C4-2B (cell line): ENCODE measurements around the gene ARHGAP26.
"Not testable (repeated sequence)": the region's sequence is repeated elsewhere in the genome, so short reads cannot be mapped to it uniquely, and the experiment has no call there.

ENCODE experiments used
- CTCF ChIP-seq: fragments of 450-650 bp; conservative IDR thresholded peaks from 2 replicates; pipeline ENCODE4 v1.5.1; 2017; ENCODE audit warnings: mild to moderate bottlenecking
- ZFX ChIP-seq: fragments of 450-650 bp; IDR thresholded peaks from 2 replicates; pipeline ENCODE4 v1.6.1; 2017

GRCh38 chr5:143094608-143095007 is 324.4 kb downstream of the ARHGAP26 start:
- TF ChIP-seq CTCF, ZFX: not testable (repeated sequence)
